Neural cell (in vitro differentiated cells): ENCODE results near the gene PGF.

Experiments used
- EZH2 ChIP-seq: fragments of 200-600, 300-800 bp; shearing (Covaris generic), sonication (generic); IDR thresholded peaks from 2 replicates; pipeline ENCODE4 v1.6.1; 2014; ENCODE audit warnings: antibody characterized with exemption, low read length, borderline replicate concordance, mild to moderate bottlenecking; ENCODE audit not compliant: insufficient read depth, poor library complexity, severe bottlenecking
- POLR2AphosphoS5 ChIP-seq: IDR thresholded peaks from 2 replicates; pipeline ENCODE4 v1.6.1; 2012
- RAD21 ChIP-seq: fragments of 450-650 bp; conservative IDR thresholded peaks from 2 replicates; pipeline ENCODE4 v1.6.1; 2014; ENCODE audit warnings: antibody characterized with exemption, mild to moderate bottlenecking, moderate library complexity
- TAF1 ChIP-seq: IDR thresholded peaks from 2 replicates; pipeline ENCODE4 v1.6.1; 2012; ENCODE audit warnings: low read depth
- TF ChIP-seq, protein P1 (sequence below): IDR thresholded peaks from 2 replicates; pipeline ENCODE4 v1.6.1; 2012; ENCODE audit warnings: borderline replicate concordance
- TF ChIP-seq, protein P2 (sequence below): fragments of 450-650 bp; IDR thresholded peaks from 2 replicates; pipeline ENCODE4 v1.5.1; 2014; ENCODE audit warnings: antibody characterized with exemption, mild to moderate bottlenecking, moderate library complexity; ENCODE audit not compliant: poor library complexity, severe bottlenecking

DNA sequence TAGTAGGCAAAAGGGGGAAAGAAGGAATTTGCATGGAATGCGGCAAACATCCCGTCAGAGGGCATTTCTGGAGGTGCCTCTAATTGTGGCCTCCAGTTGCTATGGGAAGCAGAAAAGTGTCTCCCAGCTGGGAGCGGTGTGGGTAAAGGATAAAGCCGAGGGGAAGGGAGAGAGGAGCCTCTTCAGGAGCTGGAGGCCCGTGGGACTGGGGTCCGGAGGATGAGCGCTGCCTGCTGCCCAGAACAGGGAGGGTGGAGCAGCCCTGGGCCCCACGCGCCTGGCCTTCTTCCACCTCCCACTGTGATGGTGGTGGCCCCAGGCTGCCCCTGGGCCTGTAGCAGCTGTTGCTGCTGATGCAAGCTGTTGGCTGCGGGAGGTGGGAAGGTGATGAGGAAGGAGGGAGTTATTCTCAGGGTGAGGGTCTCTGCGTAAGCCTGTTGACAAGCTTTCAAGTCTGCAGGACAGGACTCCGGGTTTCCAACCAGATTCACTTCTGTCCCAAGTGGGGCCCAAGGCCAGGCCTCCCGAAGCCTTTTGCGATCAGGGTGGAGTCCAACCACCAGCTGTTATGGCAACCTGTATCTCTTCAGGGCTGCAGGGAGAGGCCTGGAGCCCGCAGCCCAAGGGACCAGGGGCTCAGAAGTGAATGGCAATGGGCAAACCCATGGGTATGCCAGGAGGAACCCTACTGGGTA, 19.1 kb upstream of the PGF start:
- TF ChIP-seq TAF1 (no peak), EZH2 (no peak), RAD21 (no peak), POLR2AphosphoS5 (no peak)
- TF ChIP-seq, protein P1, sequence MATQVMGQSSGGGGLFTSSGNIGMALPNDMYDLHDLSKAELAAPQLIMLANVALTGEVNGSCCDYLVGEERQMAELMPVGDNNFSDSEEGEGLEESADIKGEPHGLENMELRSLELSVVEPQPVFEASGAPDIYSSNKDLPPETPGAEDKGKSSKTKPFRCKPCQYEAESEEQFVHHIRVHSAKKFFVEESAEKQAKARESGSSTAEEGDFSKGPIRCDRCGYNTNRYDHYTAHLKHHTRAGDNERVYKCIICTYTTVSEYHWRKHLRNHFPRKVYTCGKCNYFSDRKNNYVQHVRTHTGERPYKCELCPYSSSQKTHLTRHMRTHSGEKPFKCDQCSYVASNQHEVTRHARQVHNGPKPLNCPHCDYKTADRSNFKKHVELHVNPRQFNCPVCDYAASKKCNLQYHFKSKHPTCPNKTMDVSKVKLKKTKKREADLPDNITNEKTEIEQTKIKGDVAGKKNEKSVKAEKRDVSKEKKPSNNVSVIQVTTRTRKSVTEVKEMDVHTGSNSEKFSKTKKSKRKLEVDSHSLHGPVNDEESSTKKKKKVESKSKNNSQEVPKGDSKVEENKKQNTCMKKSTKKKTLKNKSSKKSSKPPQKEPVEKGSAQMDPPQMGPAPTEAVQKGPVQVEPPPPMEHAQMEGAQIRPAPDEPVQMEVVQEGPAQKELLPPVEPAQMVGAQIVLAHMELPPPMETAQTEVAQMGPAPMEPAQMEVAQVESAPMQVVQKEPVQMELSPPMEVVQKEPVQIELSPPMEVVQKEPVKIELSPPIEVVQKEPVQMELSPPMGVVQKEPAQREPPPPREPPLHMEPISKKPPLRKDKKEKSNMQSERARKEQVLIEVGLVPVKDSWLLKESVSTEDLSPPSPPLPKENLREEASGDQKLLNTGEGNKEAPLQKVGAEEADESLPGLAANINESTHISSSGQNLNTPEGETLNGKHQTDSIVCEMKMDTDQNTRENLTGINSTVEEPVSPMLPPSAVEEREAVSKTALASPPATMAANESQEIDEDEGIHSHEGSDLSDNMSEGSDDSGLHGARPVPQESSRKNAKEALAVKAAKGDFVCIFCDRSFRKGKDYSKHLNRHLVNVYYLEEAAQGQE = no peak
- TF ChIP-seq, protein P2, sequence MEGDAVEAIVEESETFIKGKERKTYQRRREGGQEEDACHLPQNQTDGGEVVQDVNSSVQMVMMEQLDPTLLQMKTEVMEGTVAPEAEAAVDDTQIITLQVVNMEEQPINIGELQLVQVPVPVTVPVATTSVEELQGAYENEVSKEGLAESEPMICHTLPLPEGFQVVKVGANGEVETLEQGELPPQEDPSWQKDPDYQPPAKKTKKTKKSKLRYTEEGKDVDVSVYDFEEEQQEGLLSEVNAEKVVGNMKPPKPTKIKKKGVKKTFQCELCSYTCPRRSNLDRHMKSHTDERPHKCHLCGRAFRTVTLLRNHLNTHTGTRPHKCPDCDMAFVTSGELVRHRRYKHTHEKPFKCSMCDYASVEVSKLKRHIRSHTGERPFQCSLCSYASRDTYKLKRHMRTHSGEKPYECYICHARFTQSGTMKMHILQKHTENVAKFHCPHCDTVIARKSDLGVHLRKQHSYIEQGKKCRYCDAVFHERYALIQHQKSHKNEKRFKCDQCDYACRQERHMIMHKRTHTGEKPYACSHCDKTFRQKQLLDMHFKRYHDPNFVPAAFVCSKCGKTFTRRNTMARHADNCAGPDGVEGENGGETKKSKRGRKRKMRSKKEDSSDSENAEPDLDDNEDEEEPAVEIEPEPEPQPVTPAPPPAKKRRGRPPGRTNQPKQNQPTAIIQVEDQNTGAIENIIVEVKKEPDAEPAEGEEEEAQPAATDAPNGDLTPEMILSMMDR = no peak
